ENCODE measurements around the gene GGT5.
"Not testable (repeated sequence)": the region's sequence is repeated elsewhere in the genome, so short reads cannot be mapped to it uniquely, and the experiment has no call there.

GGT5 gene

DNA sequence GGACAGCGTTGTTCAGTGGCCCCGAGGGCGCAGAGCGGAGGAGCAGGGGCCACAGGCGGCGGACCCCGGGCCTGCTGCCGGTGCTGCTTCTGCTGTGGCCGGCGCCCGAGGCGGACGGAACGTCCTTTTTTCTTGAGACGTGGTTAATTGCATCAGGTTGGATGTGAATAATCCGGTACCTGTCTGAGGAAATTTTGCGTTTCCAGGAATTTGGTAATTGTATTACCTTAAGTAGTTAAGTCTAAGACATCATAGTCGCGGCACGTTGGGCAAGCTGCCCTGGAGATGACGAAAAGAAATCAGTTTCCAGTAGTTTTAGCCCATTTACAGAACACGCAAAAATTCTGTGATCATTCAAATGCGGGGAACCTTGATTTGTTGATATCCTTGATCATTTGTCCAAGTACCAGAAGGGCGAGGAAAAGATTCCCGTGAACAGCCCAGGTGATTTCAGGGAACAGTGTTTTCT is 26.5 kb upstream of the GGT5 start:
- DNase-seq (ENCODE audit: insufficient read length, low spot score) (no peak), FAIRE-seq (no peak)
- TF ChIP-seq POLR2A (IDR thresholded peaks at IDR 0.05; ENCODE audit: low read depth, low read length) = no peak

DNA sequence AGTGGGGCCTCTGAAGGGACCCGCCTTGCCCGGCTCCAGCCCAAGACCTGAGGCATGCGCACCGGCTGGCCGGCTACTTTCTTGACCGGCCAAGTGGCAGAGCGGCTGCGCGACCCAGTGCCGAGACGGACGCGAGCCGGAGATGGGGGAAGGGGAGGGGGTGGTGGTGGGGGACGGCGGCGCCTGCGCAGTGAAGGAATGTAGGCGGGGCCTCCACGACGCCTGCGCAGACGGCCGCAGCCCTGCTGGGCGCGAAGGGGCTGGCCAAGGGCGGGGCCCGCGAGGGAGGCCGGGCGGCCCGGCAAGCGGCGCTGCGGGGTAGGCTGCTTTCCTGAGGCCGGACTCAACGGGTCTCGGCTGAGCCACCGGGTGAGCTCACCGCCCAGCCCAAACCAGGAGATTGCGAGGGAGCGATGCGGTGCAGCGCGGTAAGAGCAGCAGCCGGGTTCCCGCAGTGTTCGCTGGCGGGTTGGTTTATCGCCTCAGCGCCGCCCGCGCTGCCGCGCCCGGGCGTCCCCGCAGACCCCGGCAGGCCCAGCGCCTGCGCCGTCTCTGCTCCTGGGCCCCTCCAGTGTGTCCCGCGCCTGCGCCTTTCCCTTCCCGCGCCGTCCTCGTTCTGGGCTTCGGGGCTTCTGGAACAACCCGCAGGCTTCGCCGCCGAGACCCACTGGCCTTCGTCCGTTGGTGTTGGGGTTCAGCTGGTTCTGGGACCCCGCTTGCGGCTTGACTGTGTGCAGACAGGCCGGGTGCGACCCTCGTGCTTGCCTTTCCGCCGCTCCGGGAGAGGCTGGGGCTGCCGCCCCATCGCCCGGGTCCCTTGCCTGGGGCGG is 25.9 kb upstream of the GGT5 start, which contains the start of gene SPECC1L:
Gene SPECC1L (plus strand): TSS at position 276 of the 830 bp plus-strand sequence. CDS start 31,401 bp downstream, outside the sequence.
- peak; percentile 88 for TF ChIP-seq POLR2A (IDR thresholded peaks at IDR 0.05; ENCODE audit: low read depth, low read length)
- DNase-seq (ENCODE audit: insufficient read length, low spot score) (peak; percentile 71), FAIRE-seq (no peak)

DNA sequence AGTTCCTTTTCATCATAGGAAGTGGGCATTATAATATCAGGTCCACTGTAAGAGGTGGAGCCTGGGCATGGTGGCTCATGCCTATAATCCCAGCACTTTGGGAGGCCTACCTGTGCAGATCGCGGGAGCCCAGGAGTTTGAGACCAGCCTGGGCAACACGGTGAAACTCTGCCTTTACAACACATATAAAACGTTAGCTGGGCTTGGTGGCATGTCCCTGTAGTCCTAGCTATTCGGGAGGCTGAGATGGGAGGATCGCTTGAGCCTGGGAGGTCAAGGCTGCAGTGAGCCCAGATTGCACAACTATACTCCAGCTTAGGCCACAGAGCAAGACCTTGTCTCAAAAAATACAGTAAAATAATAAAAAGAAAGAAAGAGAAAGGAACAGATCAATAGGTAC is 21.6 kb upstream of the GGT5 start:
- FAIRE-seq = not testable (repeated sequence)

DNA sequence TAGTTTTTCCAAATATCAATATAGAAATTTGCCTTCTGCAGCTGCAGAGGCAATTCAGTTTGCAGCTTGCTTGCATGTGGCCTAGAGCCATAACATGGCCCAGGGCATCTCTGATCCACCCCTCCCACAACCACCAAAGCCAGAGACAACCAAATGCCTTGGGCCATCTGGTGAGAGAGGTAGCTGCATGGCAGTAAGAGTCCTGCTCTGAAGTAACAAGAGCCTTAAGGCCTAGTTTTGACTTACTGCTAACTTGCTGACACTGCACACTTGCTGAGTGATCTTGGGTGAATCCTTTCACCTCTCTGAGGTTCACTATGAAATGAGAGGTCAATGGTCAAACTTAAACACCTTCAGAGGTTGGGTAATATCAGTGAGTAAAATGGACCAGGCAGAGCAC is 20.9 kb upstream of the GGT5 start:
- no peak for TF ChIP-seq POLR2A (IDR thresholded peaks at IDR 0.05; ENCODE audit: low read depth, low read length)
- FAIRE-seq = no peak
- no peak for DNase-seq (ENCODE audit: insufficient read length, low spot score)

More for the DNA sequence above, 21.6 kb upstream of the GGT5 start:
- not testable (repeated sequence) for DNase-seq (ENCODE audit: insufficient read length, low spot score)

DNA sequence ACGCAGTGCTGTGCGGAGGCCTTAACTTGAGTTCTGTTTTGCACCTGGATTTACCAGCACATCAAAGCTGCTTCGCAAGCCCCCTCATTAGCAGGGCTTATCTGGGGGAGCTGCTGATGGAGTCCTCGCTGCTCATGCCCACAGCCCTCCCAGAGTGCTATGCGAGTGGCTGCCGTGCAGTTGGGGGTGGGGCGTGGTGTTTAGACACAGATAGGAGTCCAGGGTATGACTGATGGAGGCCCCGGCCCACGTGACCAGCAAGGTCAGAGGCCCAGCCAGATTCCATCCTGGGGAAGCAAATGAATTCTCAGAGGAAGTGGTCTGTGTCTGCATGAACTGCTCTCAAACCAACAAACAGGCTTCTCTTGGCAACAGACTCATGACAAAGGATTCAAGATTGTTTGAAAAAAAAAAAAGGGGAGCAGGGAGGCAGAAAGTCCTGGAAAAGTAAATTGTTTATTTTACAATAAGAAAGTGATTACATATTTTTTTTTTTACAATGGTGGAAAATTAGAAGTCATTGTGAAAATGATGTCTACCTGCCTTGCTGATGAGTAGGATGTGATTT is 19.5 kb upstream of the GGT5 start:
- not testable (repeated sequence) for FAIRE-seq; DNase-seq (ENCODE audit: insufficient read length, low spot score)

DNA sequence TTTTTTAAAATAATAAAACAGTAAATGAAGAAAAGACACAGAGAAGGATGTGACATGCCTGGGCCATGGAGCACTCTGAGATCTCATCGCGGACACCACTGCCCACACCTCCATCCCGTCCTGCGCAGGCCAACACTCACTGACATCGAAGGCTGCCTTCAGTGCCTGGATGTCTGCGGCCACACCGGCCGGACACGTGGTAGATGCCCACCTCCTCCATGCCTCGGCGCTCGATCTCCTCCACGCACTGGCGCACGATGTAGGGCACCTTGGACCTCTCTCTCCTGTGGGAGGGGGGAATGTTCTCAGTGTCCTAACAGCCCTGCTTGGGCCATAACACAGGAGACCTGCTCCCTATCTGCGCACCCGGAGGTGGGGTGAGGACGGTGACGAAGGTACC is 18.6 kb upstream of the GGT5 start:
- DNase-seq (ENCODE audit: insufficient read length, low spot score); FAIRE-seq: not testable (repeated sequence)

DNA sequence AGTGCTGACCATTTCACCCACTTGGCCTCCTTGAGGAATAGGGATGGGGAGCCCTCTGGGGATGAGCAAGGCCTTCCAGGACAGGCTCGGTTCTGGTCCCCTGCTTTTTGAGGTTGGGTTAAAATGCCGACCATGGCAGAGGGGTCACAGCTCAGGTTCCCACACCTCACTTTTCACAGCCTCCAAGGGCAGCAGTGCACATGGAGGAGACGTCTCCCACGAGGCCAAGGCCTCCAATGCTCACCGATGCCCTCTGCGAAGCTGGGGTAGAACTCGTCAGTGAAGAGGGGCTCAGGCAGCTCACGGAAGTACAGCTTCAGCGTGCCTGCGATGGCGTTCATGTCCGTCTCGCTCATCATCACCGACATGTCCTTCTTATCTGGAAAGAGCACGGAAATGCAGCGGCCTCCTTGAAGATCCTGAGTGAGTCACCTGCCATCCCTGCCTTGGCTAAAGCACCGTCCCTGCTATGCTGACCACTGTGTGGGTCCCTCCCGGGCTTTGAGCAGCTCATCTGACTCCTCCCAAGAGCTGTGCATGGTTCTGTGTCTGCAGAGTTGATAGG is 17.4 kb upstream of the GGT5 start:
- not testable (repeated sequence) for DNase-seq (ENCODE audit: insufficient read length, low spot score); FAIRE-seq

DNA sequence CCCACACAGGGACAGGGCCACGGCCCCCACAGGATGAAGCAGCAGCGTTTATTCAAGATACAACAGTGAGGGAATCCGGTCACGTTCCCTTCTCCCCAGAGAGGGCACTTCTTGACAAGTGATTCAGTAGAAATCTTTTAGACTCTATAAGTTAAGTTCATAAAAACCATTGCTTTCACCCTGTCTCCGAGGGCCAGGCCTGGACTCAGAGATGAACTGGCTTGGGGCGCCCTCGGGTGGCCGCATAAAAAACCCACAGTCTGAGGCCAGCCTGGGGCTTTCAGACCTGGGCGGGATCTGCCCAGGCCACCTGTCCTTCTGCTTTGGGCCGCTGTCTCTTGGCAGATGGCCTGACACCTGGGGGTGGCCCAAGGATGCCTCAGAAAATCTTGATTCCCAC is 14.6 kb upstream of the GGT5 start:
- DNase-seq (ENCODE audit: insufficient read length, low spot score); FAIRE-seq: not testable (repeated sequence)

DNA sequence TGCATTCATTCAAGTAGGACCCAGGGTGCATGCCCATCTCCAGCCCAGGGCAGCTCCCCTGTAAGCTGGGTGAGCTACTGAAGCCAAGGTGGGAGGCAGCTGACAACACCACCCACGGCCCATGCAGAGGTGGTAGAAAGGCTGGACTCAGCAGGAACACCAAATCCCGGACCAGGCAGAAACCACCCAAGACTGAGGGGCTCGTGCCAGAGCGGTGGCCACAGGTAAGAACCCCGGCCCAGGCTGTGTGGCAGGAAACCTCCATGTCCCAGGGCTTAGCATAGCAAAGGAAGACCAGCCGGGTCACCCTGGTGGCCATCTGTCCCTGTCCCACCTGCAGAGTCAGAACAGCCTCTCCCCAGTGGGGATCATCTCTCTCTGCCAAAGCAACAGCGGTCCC is 11.9 kb upstream of the GGT5 start:
- FAIRE-seq; DNase-seq (ENCODE audit: insufficient read length, low spot score): not testable (repeated sequence)

DNA sequence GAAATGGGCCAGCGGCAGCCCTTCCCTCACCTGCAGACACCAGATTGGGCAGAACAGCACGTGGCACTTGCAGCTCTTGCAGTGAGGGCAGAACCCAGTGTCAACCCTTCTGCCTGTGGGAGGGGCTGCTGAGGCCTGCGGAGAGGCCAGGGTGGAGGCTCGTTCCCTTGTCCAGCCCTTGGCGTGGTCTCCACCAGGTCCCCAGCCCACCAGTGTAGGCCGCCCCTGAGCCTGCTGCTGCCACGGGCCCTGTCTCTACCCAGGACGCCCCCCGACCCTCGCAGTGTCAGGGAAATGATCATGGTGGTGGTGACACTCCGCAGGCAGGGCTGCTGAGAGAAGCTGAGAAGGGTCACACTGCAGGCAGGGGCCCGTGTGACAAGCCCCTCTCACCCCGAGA is 11.3 kb upstream of the GGT5 start:
- not testable (repeated sequence) for DNase-seq (ENCODE audit: insufficient read length, low spot score); FAIRE-seq

DNA sequence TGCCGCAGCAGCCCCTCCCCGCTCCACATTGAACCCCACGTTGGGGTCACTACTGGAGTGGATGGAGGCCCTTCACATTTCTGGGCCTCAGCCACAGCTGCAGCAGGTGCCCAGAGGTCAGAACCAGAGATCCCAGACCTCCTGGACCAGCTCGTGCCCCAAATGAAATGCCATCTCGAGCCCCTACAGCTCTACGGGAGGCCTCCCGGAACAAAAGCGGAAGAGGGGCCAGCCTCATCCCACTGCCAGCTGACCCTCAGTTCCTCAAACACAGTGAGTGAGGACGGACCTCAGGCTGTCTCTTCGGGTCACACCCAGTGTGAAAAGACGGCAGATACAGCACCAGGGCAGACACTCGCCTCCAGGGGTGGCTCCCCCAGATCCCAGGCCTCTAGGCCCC is 8.2 kb upstream of the GGT5 start:
- FAIRE-seq; DNase-seq (ENCODE audit: insufficient read length, low spot score): not testable (repeated sequence)

DNA sequence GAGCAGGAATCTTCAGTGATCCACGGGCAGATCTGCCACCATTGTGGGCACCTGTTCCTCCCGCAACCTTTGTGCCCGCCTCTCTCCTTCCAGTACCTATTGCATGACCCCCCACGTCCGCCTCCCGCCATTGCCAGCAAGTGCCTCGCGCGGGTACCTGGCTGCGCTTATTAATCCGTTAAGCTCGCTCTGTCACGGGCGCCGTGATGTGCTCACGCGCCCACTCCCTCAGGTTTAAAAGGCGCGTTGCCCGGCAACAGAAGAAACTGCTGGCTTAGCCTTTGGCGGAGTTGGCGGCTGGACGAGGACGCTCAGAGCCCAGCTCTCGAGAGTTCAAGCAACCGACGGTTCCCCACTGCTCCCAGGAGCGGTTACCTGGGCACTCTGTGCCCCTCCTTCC is 6.4 kb upstream of the GGT5 start:
- FAIRE-seq; DNase-seq (ENCODE audit: insufficient read length, low spot score): not testable (repeated sequence)

DNA sequence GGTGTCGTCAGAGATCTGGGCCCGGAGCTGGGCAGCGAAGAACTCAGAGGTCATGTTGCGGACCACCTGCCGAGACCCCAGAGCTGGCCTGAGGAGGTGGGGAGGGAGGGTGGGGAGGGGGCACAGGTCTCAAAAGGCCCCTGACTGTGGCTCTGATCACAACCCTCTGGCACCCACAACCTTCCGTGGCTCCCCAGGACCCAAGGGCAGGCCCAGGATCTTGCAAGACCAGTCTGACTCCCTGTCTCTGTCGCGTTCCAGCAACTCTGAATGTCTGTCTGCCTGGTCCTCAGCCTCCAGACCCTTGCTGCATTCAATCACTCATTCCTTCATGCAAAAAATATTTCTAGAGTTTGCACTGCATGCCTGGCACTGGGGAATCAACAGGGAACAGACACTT is 4.5 kb upstream of the GGT5 start:
- FAIRE-seq = not testable (repeated sequence)

DNA sequence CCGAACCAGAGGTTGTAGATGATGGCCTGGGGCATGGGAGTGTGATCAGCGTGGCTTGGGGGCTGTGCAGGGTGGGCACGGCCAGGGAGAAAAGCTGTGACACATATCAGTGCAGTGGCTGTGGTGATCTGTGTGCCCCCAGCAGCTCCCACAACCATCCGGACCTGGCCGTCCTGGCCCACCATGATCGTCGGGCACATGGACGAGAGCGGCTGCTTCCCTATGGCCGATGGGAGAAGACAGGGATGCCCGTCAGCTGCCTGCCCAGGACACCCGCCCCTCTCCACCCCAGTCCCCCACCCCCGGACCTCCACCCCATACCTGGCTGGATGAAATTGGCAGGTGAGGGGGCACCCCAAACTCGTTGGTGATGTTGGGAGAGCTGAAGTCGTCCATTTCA is 3.7 kb upstream of the GGT5 start:
- not testable (repeated sequence) for DNase-seq (ENCODE audit: insufficient read length, low spot score); FAIRE-seq

More for the DNA sequence above, 4.5 kb upstream of the GGT5 start:
- DNase-seq (ENCODE audit: insufficient read length, low spot score) = not testable (repeated sequence)

All from H54 (cell line).